Measurements from ENCODE around the gene TBC1D2B. TPM values are rescaled to one million over a fixed set of nuclear protein-coding genes. Genes with fewer than 3 reads are reported as not detected.

TBC1D2B gene
- total RNA-seq, 1 donor from 2014 or later: 11.7 TPM

GRCh38 chr15:78065973-78066946, 11.3 kb downstream of the TBC1D2B start:
- no peaks in the 10 kb centered on the region for H3K36me3 ChIP-seq
- no peaks in the 10 kb centered on the region for H3K9me3 ChIP-seq (replicated peaks)
- TF ChIP-seq CTCF (IDR thresholded peaks at IDR 0.05; ENCODE audit: borderline replicate concordance): no peak
- H3K27ac ChIP-seq (replicated peaks): peak overlapping the region; percentile 85
- no peak overlapping the region for H3K4me3 ChIP-seq
- DNase-seq: no peak
- peaks cover 89% of the 10 kb centered on the region for H3K4me1 ChIP-seq
- intact Hi-C loops (cut with micrococcal nuclease): no loop called here
- H3K27me3 ChIP-seq (ENCODE audit: low read depth): no peaks in the 10 kb centered on the region

- no peak for TF ChIP-seq CTCF (IDR thresholded peaks at IDR 0.05; ENCODE audit: borderline replicate concordance)
- Histone ChIP-seq H3K27ac (replicated peaks) (peak overlapping the region; percentile 85), H3K27me3 (ENCODE audit: low read depth) (no peaks in the 10 kb centered on the region), H3K4me3 (no peak overlapping the region), H3K4me1 (peaks cover 96% of the 10 kb centered on the region), H3K36me3 (no peaks in the 10 kb centered on the region), H3K9me3 (replicated peaks) (no peaks in the 10 kb centered on the region)
- DNase-seq: peak; percentile 55
- intact Hi-C loops (cut with micrococcal nuclease): no loop called here
Observed at GRCh38 chr15:78065284-78065872, 12.1 kb downstream of the TBC1D2B start.

GRCh38 chr15:78064544-78064943, 13.0 kb downstream of the TBC1D2B start:
- Histone ChIP-seq H3K27me3 (ENCODE audit: low read depth) (no peaks in the 10 kb centered on the region), H3K4me3 (no peak overlapping the region)
- intact Hi-C loops (cut with micrococcal nuclease): no loop called here

GRCh38 chr15:78063970-78064385, 13.5 kb downstream of the TBC1D2B start:
- Histone ChIP-seq H3K36me3 (no peaks in the 10 kb centered on the region), H3K4me1 (peaks cover 97% of the 10 kb centered on the region), H3K27ac (replicated peaks) (peak overlapping the region; percentile 85), H3K4me3 (no peak overlapping the region), H3K27me3 (ENCODE audit: low read depth) (no peaks in the 10 kb centered on the region), H3K9me3 (replicated peaks) (no peaks in the 10 kb centered on the region)
- TF ChIP-seq CTCF (IDR thresholded peaks at IDR 0.05; ENCODE audit: borderline replicate concordance): no peak
- DNase-seq: no peak
- intact Hi-C loops (cut with micrococcal nuclease): no loop called here

More at GRCh38 chr15:78064544-78064943, 13.0 kb downstream of the TBC1D2B start:
- H3K27ac ChIP-seq (replicated peaks): peak overlapping the region; percentile 85
- no peak for DNase-seq
- no peaks in the 10 kb centered on the region for H3K36me3 ChIP-seq
- H3K4me1 ChIP-seq: peaks cover 97% of the 10 kb centered on the region
- no peak for TF ChIP-seq CTCF (IDR thresholded peaks at IDR 0.05; ENCODE audit: borderline replicate concordance)
- H3K9me3 ChIP-seq (replicated peaks): no peaks in the 10 kb centered on the region

GRCh38 chr15:78063217-78063616, 14.3 kb downstream of the TBC1D2B start:
- Histone ChIP-seq H3K27ac (replicated peaks) (peak overlapping the region; percentile 85), H3K4me3 (no peak overlapping the region), H3K27me3 (ENCODE audit: low read depth) (no peaks in the 10 kb centered on the region), H3K4me1 (peaks cover 97% of the 10 kb centered on the region), H3K36me3 (no peaks in the 10 kb centered on the region), H3K9me3 (replicated peaks) (no peaks in the 10 kb centered on the region)
- no peak for TF ChIP-seq CTCF (IDR thresholded peaks at IDR 0.05; ENCODE audit: borderline replicate concordance)
- DNase-seq: no peak
- intact Hi-C loops (cut with micrococcal nuclease): no loop called here
